Stimulated activated CD8-positive, alpha-beta memory T cell treated with anti-CD3 and anti-CD28 coated beads, Interleukin-12 subunit alpha, Interleukin-12 subunit beta, amount 100 ng/mL, for 1 hour (primary cell): ENCODE measurements around the gene TRMU.
"Not testable (repeated sequence)": the region's sequence is repeated elsewhere in the genome, so short reads cannot be mapped to it uniquely, and the experiment has no call there.

Experiments used
- DNase-seq: peaks from one replicate; pipeline ENCODE4 v3.0.0-alpha.2; 2020; ENCODE audit warnings: low read depth

TRMU gene

DNA sequence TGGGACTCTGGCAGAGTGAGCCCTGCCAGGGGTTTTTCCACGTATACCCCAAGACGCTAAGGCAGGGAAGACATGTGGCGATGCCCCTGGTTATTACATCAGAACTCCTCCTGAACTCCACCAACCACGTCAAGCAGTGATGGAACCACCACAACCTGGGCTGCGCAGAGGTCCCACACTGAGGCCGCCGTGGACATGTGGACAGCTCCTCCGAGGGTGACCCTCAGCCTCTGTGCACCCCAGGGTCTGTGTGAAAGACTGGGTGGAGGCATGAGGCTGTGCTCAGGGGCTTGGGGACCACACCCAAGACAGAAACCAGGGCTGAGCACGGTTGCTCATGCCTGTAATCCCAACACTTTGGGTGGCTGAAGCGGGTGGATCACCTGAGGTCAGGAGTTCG is 52.2 kb downstream of the TRMU start:
- no peak for DNase-seq

DNA sequence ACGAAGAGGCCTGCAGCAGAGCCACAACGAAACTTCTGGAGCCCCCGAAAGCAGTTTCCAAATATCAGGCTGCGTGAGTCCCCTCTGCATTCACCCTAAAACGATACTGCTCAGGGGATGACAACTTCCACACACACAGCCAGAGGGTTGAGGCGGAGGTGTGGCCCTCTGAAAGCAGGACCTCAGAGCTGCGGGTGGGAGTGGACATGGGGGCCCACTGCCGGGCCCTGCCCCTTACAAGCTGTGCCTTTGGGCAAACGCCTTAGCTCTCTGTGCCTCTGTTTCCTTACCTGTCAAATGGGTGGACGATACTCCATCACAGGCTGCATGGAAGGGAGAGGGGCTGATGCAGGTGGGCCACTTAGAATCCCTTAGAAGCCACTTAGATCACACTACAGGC is 53.1 kb downstream of the TRMU start:
- DNase-seq = no peak

GRCh38 chr22:46389081-46389480 is 53.6 kb downstream of the TRMU start:
- DNase-seq = no peak

- no peak for DNase-seq
Observed at GRCh38 chr22:46390105-46390651, 54.7 kb downstream of the TRMU start.

DNA sequence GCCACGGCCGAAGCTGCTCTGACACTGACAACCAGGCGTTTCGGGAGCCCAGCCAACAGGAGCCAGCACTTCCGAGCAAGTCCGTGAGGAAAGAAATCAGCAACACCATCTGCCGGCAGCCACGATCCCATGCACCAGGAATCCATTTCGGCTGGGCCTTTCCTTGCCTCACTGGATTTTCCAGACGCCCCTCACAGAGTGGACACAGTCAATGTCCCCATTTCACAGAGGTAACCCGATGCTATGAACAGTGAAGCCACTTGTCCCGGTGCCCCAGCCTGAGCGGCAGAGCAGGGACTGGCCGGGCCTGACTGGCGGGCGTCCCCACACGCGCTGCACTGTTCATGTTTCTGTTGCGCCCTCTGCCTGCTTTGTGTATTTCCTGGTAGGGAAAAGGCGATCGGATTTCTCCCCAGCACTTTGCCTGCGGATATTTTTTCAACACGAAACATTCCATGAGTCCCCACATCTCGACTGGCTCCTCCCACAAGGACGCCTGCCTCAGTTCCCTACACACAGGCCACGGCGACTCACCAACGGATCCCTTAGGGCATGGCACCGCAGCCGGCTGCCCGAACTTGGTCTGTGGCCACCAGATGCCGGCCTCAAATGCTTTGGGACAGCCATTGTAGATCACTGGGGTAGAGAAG is 55.3 kb downstream of the TRMU start:
- DNase-seq = no peak

GRCh38 chr22:46391486-46392136 is 56.1 kb downstream of the TRMU start:
- DNase-seq = no peak

DNA sequence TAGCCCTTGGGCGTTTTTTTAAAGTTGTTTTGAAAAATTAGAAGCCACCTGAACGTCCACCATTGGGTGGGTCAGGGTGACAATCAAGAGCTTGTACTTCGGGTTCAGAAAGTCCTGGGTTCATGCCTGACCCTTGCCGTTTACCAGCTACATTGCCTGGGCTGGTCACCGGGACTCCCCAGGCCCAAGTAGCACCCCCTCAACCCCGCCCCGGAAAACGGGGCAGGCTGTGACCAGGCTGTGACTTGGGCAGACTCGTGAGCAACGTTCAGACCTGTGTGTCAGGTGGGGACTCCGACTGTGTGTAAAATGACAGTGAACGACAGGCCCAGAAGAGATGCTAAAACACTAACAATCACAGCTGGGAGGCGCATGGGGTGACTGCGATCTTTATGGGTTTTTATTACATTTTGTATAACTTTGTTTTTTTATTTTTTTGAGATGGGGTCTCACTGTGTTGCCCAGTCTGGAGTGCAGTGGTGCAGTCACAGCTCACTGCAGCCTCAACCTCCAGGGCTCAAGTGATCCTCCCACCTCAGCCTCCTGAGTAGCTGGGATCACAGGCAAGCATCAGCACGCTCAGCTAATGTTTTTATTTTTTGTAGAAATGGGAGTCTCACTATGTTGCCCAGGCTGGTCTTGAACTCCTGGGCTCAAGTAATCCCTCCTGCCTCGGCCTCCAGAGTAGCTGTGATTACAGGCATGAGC is 56.8 kb downstream of the TRMU start:
- no peak for DNase-seq

- no peak for DNase-seq
Observed at GRCh38 chr22:46393873-46394272, 58.4 kb downstream of the TRMU start.

- no peak for DNase-seq
Observed at GRCh38 chr22:46394622-46395021, 59.1 kb downstream of the TRMU start.

DNA sequence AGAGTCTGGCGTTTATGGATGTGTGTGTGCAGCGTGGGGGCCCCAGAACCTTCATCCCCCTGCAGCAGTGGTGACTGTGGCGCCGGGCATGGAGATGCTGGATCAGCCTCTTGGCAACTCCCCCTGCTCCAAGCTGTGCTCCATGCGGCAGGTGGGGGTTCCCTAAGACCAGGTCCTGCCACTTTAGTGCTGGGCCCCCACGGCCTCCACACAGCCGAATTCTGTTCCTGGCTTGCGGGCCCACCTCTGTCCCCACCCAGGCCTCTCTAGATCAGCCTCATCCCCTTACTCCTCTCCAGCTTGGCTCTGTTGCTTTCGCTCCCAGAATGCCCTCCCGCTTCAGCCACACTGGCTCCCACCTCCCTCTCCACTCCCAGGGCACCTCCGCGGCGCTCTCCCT is 59.6 kb downstream of the TRMU start:
- no peak for DNase-seq

DNA sequence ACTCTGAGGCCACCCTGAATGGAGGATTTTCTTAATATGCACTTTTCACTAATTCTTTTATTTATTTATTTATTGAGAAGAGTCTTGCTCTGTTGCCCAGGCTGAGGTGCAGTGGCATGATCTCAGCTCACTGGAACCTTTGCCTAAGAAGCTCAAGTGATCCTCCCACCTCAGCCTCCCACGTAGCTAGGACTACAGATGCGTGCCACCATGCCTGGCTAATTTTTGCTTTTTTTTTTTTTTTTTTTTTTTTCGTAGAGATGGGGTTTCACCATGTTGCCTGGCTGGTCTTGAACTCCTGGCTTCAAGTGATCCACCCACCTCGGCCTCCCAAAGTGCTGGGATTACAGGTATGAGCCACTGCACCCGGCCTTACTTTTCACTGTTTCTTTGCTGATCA is 61.5 kb downstream of the TRMU start:
- not testable (repeated sequence) for DNase-seq

GRCh38 chr22:46397514-46397913 is 62.0 kb downstream of the TRMU start:
- no peak for DNase-seq

DNA sequence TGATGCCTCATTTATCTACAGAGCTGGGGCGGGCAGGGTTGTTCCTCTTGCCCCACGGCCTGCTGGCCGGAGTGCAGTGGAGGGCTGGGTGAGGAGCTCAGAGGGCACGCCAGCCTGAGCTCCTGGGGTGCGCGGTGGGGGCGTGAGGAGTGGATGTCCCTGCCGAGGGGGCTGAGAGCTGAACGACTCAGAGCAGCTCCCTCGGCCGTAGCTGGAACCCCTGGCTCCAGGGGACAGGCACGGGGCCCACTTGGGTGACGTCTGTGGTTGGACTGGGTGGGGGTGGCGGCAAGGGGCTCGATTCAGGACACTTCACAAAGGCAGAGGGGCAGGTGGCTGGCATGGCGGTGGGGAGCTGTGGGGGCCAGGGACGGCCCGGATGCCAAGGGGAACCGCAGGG is 62.4 kb downstream of the TRMU start:
- no peak for DNase-seq

DNA sequence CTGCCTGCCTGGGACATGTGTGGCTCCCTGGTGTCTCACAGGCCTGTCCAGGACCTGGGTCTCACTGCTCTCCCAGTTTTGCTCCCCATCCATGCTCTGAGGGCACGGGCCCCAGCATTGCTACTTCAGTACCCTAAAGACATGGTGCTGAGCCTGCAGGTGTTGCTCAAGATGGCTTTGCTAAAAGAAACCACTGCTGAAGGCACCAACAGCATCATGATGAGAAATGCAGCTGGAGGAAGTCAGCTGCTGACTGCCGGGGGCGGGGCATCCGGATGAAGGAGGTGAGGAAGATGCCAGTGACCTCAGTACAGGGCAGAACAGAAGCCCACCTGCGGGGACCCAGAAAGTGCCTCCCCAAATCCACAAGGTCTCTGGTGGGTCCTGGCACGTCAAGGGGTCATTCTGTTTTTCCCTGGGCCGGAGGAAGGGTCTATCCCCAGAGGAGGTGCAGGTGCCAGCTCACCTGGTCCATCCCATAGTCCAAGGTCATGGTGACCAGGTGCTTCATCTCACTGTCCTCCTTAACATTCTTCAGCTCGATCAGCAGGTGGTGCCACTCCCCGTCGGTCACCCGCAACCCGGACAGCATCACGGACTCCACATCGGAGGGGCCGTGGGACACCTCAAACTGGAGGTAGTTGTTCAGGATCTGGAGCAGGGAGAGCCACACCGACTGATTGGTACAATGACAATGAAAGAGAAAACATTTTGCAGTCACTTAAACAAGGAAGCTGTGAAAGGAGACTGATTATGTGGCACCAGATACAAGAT is 63.9 kb downstream of the TRMU start:
- DNase-seq = no peak

DNA sequence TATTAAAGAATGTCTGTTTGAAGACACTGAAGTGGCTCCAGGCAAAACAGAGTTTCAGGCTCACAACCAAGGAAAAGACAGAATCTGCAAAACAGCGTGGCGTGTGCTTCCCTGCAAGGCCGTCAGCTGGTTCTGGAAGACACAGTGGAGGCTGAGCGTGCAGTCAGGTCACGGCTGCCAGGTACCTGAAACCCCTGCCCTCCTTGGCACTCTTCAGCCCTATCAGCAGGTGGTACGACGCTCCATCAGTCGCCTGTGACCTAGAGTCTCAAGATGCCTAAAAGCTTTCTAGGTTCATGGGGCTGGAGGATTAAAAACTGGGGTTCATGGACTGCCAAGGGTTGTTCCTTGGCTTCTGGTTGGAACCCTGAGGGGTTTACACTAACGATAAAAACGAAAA is 65.9 kb downstream of the TRMU start:
- no peak for DNase-seq

- DNase-seq = no peak
Observed at GRCh38 chr22:46402505-46402904, 67.0 kb downstream of the TRMU start.

GRCh38 chr22:46403880-46404279 is 68.4 kb downstream of the TRMU start:
- not testable (repeated sequence) for DNase-seq

DNA sequence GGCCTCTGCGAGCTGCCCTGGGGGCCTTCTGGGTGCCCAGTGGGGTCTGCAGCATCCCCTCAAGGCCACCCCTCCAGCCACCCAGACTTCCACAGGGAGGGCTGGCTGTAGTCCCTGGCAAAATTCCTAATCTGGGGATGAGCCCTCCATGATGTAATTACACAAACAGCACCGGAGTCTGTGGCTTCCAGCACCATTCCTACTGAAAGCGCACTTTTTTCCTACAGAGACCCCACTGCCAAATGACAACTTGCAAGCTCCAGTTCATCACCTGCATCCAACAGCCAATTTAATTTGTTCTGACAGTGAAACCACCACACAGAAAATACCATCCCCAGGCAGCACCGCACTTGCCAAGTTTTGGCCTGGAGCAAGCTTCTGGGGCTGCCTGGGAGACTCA is 70.4 kb downstream of the TRMU start:
- no peak for DNase-seq

GRCh38 chr22:46406349-46406748 is 70.8 kb downstream of the TRMU start:
- no peak for DNase-seq

DNA sequence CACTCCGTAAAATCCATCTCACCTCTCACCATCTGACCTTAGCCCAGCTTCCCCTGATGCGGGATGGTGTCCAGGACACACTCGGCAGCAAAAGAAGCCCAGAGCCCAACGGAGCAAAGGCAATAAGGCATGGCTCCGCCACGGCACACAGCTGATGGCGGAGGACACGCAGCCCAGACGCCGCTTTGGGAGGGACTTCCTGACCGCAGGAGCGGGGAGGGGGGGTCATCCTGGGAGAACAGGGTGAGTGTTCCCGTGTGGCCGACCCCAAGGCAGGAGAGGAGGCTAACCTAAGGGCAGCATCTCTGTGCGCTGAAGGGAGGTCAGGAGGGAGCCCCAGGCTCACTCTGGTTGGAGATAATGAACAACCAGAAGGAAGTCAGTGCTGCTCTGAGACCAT is 71.3 kb downstream of the TRMU start:
- DNase-seq = no peak
